ENCODE results near the gene NRTN. TPM values are rescaled to one million over a fixed set of nuclear protein-coding genes. Genes with fewer than 3 reads are reported as not detected.
"Not testable (repeated sequence)": the region's sequence is repeated elsewhere in the genome, so short reads cannot be mapped to it uniquely, and the experiment has no call there.

Gene NRTN
- total RNA-seq (2.5 TPM), polyA plus RNA-seq (9.8 TPM)

GRCh38 chr19:5804516-5805461, at the start of gene NRTN:
Gene NRTN, plus strand, starts transcription at chr19:5805067. Its CDS starts 19,099 bp downstream, at chr19:5824166.
- Histone ChIP-seq H3K4me1 (ENCODE audit: insufficient read depth) (no peaks in the 10 kb centered on the region), H3K36me3 (ENCODE audit: insufficient read depth) (no peaks in the 10 kb centered on the region), H3K27ac (ENCODE audit: low read depth) (no peak within 1 kb of the TSS), H3K4me3 (ENCODE audit: low read depth, low read length) (peak within 1 kb of the TSS; percentile 38)
- DNase-seq (ENCODE audit: extremely low spot score), result no peak
- 2% methylated on average over 105 of the region's 107 CpGs for WGBS

GRCh38 chr19:5762608-5763217, 42.2 kb upstream of the NRTN start:
- 91% methylated on average over 5 of the region's 5 CpGs for WGBS
- Histone ChIP-seq H3K4me3 (ENCODE audit: low read depth, low read length) (no peak overlapping the region), H3K27ac (ENCODE audit: low read depth) (no peak overlapping the region), H3K4me1 (ENCODE audit: insufficient read depth) (no peaks in the 10 kb centered on the region), H3K36me3 (ENCODE audit: insufficient read depth) (no peaks in the 10 kb centered on the region)
- no peak for DNase-seq (ENCODE audit: extremely low spot score)

- 93% methylated on average over 3 of the region's 3 CpGs for WGBS
- H3K4me1 ChIP-seq (ENCODE audit: insufficient read depth), result no peaks in the 10 kb centered on the region
These were observed 39.6 kb upstream of the NRTN start for GRCh38 chr19:5765220-5765619.

GRCh38 chr19:5767949-5768348, 36.9 kb upstream of the NRTN start:
- Histone ChIP-seq H3K27ac (ENCODE audit: low read depth) (no peak overlapping the region), H3K4me1 (ENCODE audit: insufficient read depth) (no peaks in the 10 kb centered on the region), H3K36me3 (ENCODE audit: insufficient read depth) (no peaks in the 10 kb centered on the region), H3K4me3 (ENCODE audit: low read depth, low read length) (no peak overlapping the region)
- 93% methylated on average over 10 of the region's 10 CpGs for WGBS
- DNase-seq (ENCODE audit: extremely low spot score), result no peak

More at GRCh38 chr19:5765220-5765619, 39.6 kb upstream of the NRTN start:
- DNase-seq (ENCODE audit: extremely low spot score), result no peak
- no peak overlapping the region for H3K27ac ChIP-seq (ENCODE audit: low read depth)
- no peak overlapping the region for H3K4me3 ChIP-seq (ENCODE audit: low read depth, low read length)
- no peaks in the 10 kb centered on the region for H3K36me3 ChIP-seq (ENCODE audit: insufficient read depth)

GRCh38 chr19:5772416-5772815, 32.5 kb upstream of the NRTN start:
- no peak overlapping the region for H3K4me3 ChIP-seq (ENCODE audit: low read depth, low read length)

GRCh38 chr19:5773276-5773675, 31.6 kb upstream of the NRTN start:
- H3K36me3 ChIP-seq (ENCODE audit: insufficient read depth), result no peaks in the 10 kb centered on the region
- no peak for DNase-seq (ENCODE audit: extremely low spot score)
- WGBS, result 84% methylated on average over 5 of the region's 5 CpGs
- no peak overlapping the region for H3K27ac ChIP-seq (ENCODE audit: low read depth)
- no peak overlapping the region for H3K4me3 ChIP-seq (ENCODE audit: low read depth, low read length)
- no peaks in the 10 kb centered on the region for H3K4me1 ChIP-seq (ENCODE audit: insufficient read depth)

More at GRCh38 chr19:5772416-5772815, 32.5 kb upstream of the NRTN start:
- H3K36me3 ChIP-seq (ENCODE audit: insufficient read depth), result no peaks in the 10 kb centered on the region
- no peak overlapping the region for H3K27ac ChIP-seq (ENCODE audit: low read depth)
- H3K4me1 ChIP-seq (ENCODE audit: insufficient read depth), result no peaks in the 10 kb centered on the region
- DNase-seq (ENCODE audit: extremely low spot score), result no peak
- 84% methylated on average over 19 of the region's 19 CpGs for WGBS

- DNase-seq (ENCODE audit: extremely low spot score), result no peak
- no peak overlapping the region for H3K4me3 ChIP-seq (ENCODE audit: low read depth, low read length)
- H3K4me1 ChIP-seq (ENCODE audit: insufficient read depth), result no peaks in the 10 kb centered on the region
- 81% methylated on average over 8 of the region's 8 CpGs for WGBS
- no peaks in the 10 kb centered on the region for H3K36me3 ChIP-seq (ENCODE audit: insufficient read depth)
- no peak overlapping the region for H3K27ac ChIP-seq (ENCODE audit: low read depth)
These were observed 29.9 kb upstream of the NRTN start for GRCh38 chr19:5774921-5775320.

GRCh38 chr19:5775668-5776309, 29.1 kb upstream of the NRTN start:
- DNase-seq (ENCODE audit: extremely low spot score), result no peak
- H3K36me3 ChIP-seq (ENCODE audit: insufficient read depth), result no peaks in the 10 kb centered on the region
- no peaks in the 10 kb centered on the region for H3K4me1 ChIP-seq (ENCODE audit: insufficient read depth)
- H3K27ac ChIP-seq (ENCODE audit: low read depth), result no peak overlapping the region
- WGBS, result 62% methylated on average over 17 of the region's 17 CpGs
- no peak overlapping the region for H3K4me3 ChIP-seq (ENCODE audit: low read depth, low read length)

- Histone ChIP-seq H3K27ac (ENCODE audit: low read depth) (no peak overlapping the region), H3K4me3 (ENCODE audit: low read depth, low read length) (no peak overlapping the region), H3K4me1 (ENCODE audit: insufficient read depth) (no peaks in the 10 kb centered on the region), H3K36me3 (ENCODE audit: insufficient read depth) (no peaks in the 10 kb centered on the region)
- 81% methylated on average over 17 of the region's 17 CpGs for WGBS
- no peak for DNase-seq (ENCODE audit: extremely low spot score)
These were observed 26.5 kb upstream of the NRTN start for GRCh38 chr19:5778402-5778801.

GRCh38 chr19:5780916-5781315, 24.0 kb upstream of the NRTN start:
- H3K4me3 ChIP-seq (ENCODE audit: low read depth, low read length); DNase-seq (ENCODE audit: extremely low spot score); H3K4me1 ChIP-seq (ENCODE audit: insufficient read depth); H3K27ac ChIP-seq (ENCODE audit: low read depth); H3K36me3 ChIP-seq (ENCODE audit: insufficient read depth): not testable (repeated sequence)
- 83% methylated on average over 11 of the region's 11 CpGs for WGBS

- 81% methylated on average over 9 of the region's 9 CpGs for WGBS
- peaks cover 4% of the 10 kb centered on the region for H3K36me3 ChIP-seq (ENCODE audit: insufficient read depth)
- no peak overlapping the region for H3K27ac ChIP-seq (ENCODE audit: low read depth)
- DNase-seq (ENCODE audit: extremely low spot score), result no peak
- no peak overlapping the region for H3K4me3 ChIP-seq (ENCODE audit: low read depth, low read length)
- no peaks in the 10 kb centered on the region for H3K4me1 ChIP-seq (ENCODE audit: insufficient read depth)
These were observed 22.5 kb upstream of the NRTN start for GRCh38 chr19:5782322-5782721.

- H3K36me3 ChIP-seq (ENCODE audit: insufficient read depth), result peaks cover 4% of the 10 kb centered on the region
- H3K4me1 ChIP-seq (ENCODE audit: insufficient read depth), result no peaks in the 10 kb centered on the region
- DNase-seq (ENCODE audit: extremely low spot score), result no peak
- no peak overlapping the region for H3K4me3 ChIP-seq (ENCODE audit: low read depth, low read length)
- no peak overlapping the region for H3K27ac ChIP-seq (ENCODE audit: low read depth)
- 80% methylated on average over 48 of the region's 48 CpGs for WGBS
These were observed 21.6 kb upstream of the NRTN start for GRCh38 chr19:5782945-5783919.

Data from urinary bladder (tissue), 4 donors.